ENCODE measurements around the gene ANKK1. TPM values are rescaled to one million over a fixed set of nuclear protein-coding genes. Genes with fewer than 3 reads are reported as not detected.

The ANKK1 gene
- total and polyA plus RNA-seq, 2 of the 8 experiments (the other 6 are each of a cell fraction or from before 2014, with no cell fraction given): 0.11 TPM; not detected in 1

- H2BK5ac ChIP-seq (ENCODE audit: low read depth, low read length): no peak overlapping the region
- H3K9ac ChIP-seq (replicated peaks in 1 of 4; ENCODE audit: extremely low read depth in 1 of 4, low read depth in 3 of 4, low read length in 3 of 4): no peak overlapping the region
- no peak overlapping the region for H2BK20ac ChIP-seq (ENCODE audit: low read length)
- H2AFZ ChIP-seq (ENCODE audit: low read length): no peak overlapping the region
- no peak overlapping the region for H2BK15ac ChIP-seq (ENCODE audit: low read length)
- FAIRE-seq (no peak), DNase-seq (ENCODE audit: low read depth in 1 of 2, low spot score in 2 of 2) (no peak)
- H2AK5ac ChIP-seq (ENCODE audit: low read depth, low read length): no peak overlapping the region
- H2BK120ac ChIP-seq (replicated peaks; ENCODE audit: low read depth, low read length): no peak overlapping the region
- no peak overlapping the region for H2BK12ac ChIP-seq (ENCODE audit: low read depth, low read length)
- WGBS, 2 experiments (ENCODE audit: extremely low coverage in 1 of 2, insufficient coverage in 1 of 2, insufficient read length in 1 of 2, insufficient replicate concordance in 2 of 2, low coverage in 1 of 2, low lambda C conversion rate in 2 of 2, missing lambda C conversion rate in 1 of 2): 87% methylated on average over 5 of the region's 5 CpGs; no CpG with 5 or more reads in 1 of the 2 experiments
- H3K4ac ChIP-seq (replicated peaks; ENCODE audit: insufficient read length, low read depth, low read length): no peak overlapping the region
- no peaks in the 10 kb centered on the region for H3K79me2 ChIP-seq (ENCODE audit: control insufficient read depth in 1 of 2, insufficient read depth in 2 of 2, low read length in 2 of 2)
- no peak overlapping the region for H4K91ac ChIP-seq (replicated peaks; ENCODE audit: insufficient read length, low read length)
- H3K27ac ChIP-seq (ENCODE audit: low read depth, low read length): no peak overlapping the region
- H3K23ac ChIP-seq (ENCODE audit: insufficient read length): no peak overlapping the region
- ChIA-PET POLR2A (ENCODE audit: partially characterized antibody) (interaction anchor here (1.5 kb wide), 1 partner anchor 22 kb away, joined by 3 read pairs; the partner anchor contains the start of gene ANKK1), CTCF (ENCODE audit: partially characterized antibody) (interaction anchor here (1.1 to 1.6 kb wide), 2 partner anchors 61 to 117 kb away, joined by 4 read pairs; no protein-coding TSS in a partner anchor)
- peak overlapping the region; percentile 31 for H3K14ac ChIP-seq (ENCODE audit: insufficient read length)
- H4K5ac ChIP-seq (ENCODE audit: insufficient read length, low read depth, low read length): no peak overlapping the region
- TF ChIP-seq CTCF (IDR thresholded peaks at IDR 0.05; ENCODE audit: control extremely low read depth in 1 of 3, insufficient read depth in 1 of 3, low read depth in 1 of 3, low read length in 3 of 3): no peak
- no peak for TF ChIP-seq POLR2AphosphoS5 (IDR thresholded peaks at IDR 0.05; ENCODE audit: low read depth, low read length)
- TF ChIP-seq PHF8 (conservative IDR thresholded peaks at IDR 0.05; ENCODE audit: low read depth, low read length): no peak
- TF ChIP-seq KDM5A (IDR thresholded peaks at IDR 0.05; ENCODE audit: low read length): no peak
- no peak for TF ChIP-seq CHD2 (IDR thresholded peaks at IDR 0.05; ENCODE audit: low read length)
- TF ChIP-seq, protein P1, sequence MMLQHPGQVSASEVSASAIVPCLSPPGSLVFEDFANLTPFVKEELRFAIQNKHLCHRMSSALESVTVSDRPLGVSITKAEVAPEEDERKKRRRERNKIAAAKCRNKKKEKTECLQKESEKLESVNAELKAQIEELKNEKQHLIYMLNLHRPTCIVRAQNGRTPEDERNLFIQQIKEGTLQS (IDR thresholded peaks at IDR 0.05; ENCODE audit: insufficient read depth, low read depth, low read length): no peak
- H3K9me3 ChIP-seq (ENCODE audit: insufficient read depth in 2 of 2, low read depth in 1 of 2, low read length in 1 of 2): no peaks in the 10 kb centered on the region
- no peak overlapping the region for H3K4me3 ChIP-seq (ENCODE audit: extremely low read depth in 1 of 4, insufficient read depth in 2 of 4, low read depth in 3 of 4, low read length in 4 of 4)
- no peak overlapping the region for H3K56ac ChIP-seq (replicated peaks; ENCODE audit: insufficient read length, low read depth, low read length)
- H3K4me1 ChIP-seq (replicated peaks in 1 of 4; ENCODE audit: control insufficient read depth in 3 of 4, insufficient read depth in 4 of 4, low read length in 3 of 4): peaks cover 0 to 3% (median 0%) of the 10 kb centered on the region in 4 experiments; a peak in 1 of 7 replicates
- H3K79me1 ChIP-seq (ENCODE audit: low read depth, low read length): no peaks in the 10 kb centered on the region
- no peaks in the 10 kb centered on the region for H3K23me2 ChIP-seq (ENCODE audit: low read depth, low read length)
- no peaks in the 10 kb centered on the region for H3K27me3 ChIP-seq (replicated peaks in 1 of 4; ENCODE audit: control insufficient read depth in 3 of 4, extremely low read depth in 1 of 4, insufficient read depth in 3 of 4, low read length in 3 of 4)
- no peak overlapping the region for H3K18ac ChIP-seq (ENCODE audit: extremely low read depth, low read length)
- H3K4me2 ChIP-seq (ENCODE audit: insufficient read depth in 1 of 2, low read depth in 2 of 2, low read length in 2 of 2): no peak overlapping the region
- no peaks in the 10 kb centered on the region for H3K36me3 ChIP-seq (ENCODE audit: control insufficient read depth in 2 of 4, insufficient read depth in 4 of 4, low read length in 3 of 4)
- H4K8ac ChIP-seq (ENCODE audit: extremely low read depth, insufficient read depth, low read length): no peak overlapping the region
- H4K20me1 ChIP-seq (replicated peaks in 1 of 2; ENCODE audit: control insufficient read depth in 1 of 2, insufficient read depth in 2 of 2, low read length in 2 of 2): no peaks in the 10 kb centered on the region
These were observed 21.7 kb upstream of the ANKK1 start for GRCh38 chr11:113365895-113366294.
